GM12878 (cell line): Measurements from ENCODE around the gene TMSB4X. TPM values are rescaled to one million over a fixed set of nuclear protein-coding genes. Genes with fewer than 3 reads are reported as not detected.
A peak's percentile ranks its signal among the peaks of the same experiment; 100 is the strongest.

Experiments used
- ATAC-seq: fragments of 200-7000 bp; cut with Tn5 transposase; 3 replicates; pipeline ENCODE4 v1.9.1; 2020; ENCODE audit warnings: mild to moderate bottlenecking, moderate library complexity
- BruUV-seq: library from RNA; stranded (reverse); fragments of 400-500 nt; replicated peaks from 2 replicates; lab custom pipeline; 2021; lab: Mats Ljungman, UMichigan
- CTCF ChIA-PET: fragments of 300-600 bp; sonication (Branson Sonifier 250); formaldehyde crosslinking; extraction: SDS; loops from one replicate; lab custom pipeline; 2021; ENCODE audit warnings: inconsistent platforms; lab: Yijun Ruan, JAX
- POLR2A ChIA-PET: fragments of 350-600 bp; formaldehyde crosslinking; extraction: SDS; loops from one replicate; lab custom pipeline; 2021; ENCODE audit warnings: inconsistent platforms; lab: Charles Lee
- RAD21 ChIA-PET: fragments of 300-600 bp; sonication (Branson Sonifier 250); formaldehyde crosslinking; loops from one replicate; lab custom pipeline; 2023; ENCODE audit warnings: antibody characterized with exemption; ENCODE audit not compliant: unreplicated experiment; lab: Charles Lee
- SMC1A ChIA-PET: fragments of 300-600 bp; sonication (Branson Sonifier 250); formaldehyde crosslinking; loops from one replicate; lab custom pipeline; 2023; ENCODE audit not compliant: unreplicated experiment, uncharacterized antibody; lab: Charles Lee
- DNase-seq: peaks from one replicate; pipeline ENCODE4 v3.0.0-alpha.2; 2011; ENCODE audit warnings: low read depth, low spot score
- FAIRE-seq: peaks from 3 replicates; lab custom pipeline; 2011; peaks lifted over from hg19 to GRCh38; lab: Jason Lieb, UNC
- H2AFZ ChIP-seq: 2 replicates; pipeline ENCODE4 v1.6.0; 2011; ENCODE audit warnings: low read depth, low read length, control low read depth; ENCODE audit not compliant: control insufficient read depth
- H3K27ac ChIP-seq: 2 replicates; pipeline ENCODE4 v1.5.1; 2011; ENCODE audit warnings: control low read depth; ENCODE audit not compliant: control insufficient read depth, insufficient read depth
- H3K27me3 ChIP-seq, 2 experiments: replicated peaks in 1 of 2; 2 replicates each; pipeline versions ENCODE4 v1.6.0 to v1.6.1; 2011; ENCODE audit warnings: low read length in 1 of 2; ENCODE audit not compliant: control insufficient read depth in 2 of 2, insufficient read depth in 2 of 2
- H3K36me3 ChIP-seq, 2 experiments: 2 replicates each; pipeline ENCODE4 v1.5.1; 2011; ENCODE audit warnings: low read length in 1 of 2; ENCODE audit not compliant: control insufficient read depth in 2 of 2, insufficient read depth in 2 of 2
- H3K4me1 ChIP-seq: 2 replicates; pipeline ENCODE4 v1.6.1; 2011; ENCODE audit warnings: mild to moderate bottlenecking, low read length, moderate library complexity, mixed read lengths; ENCODE audit not compliant: control insufficient read depth, insufficient read depth
- H3K4me2 ChIP-seq: 2 replicates; pipeline ENCODE4 v1.6.0; 2011; ENCODE audit warnings: control low read depth; ENCODE audit not compliant: control insufficient read depth, insufficient read depth
- H3K4me3 ChIP-seq: fragments of 200-600 bp; sonication (generic); 2 replicates; pipeline ENCODE4 v1.5.1; 2016
- H3K79me2 ChIP-seq: 2 replicates; pipeline ENCODE4 v1.6.0; 2011; ENCODE audit warnings: low read length; ENCODE audit not compliant: control insufficient read depth, insufficient read depth
- H3K9ac ChIP-seq: 2 replicates; pipeline ENCODE4 v1.8.0; 2011; ENCODE audit warnings: low read length, control low read depth, mixed read lengths; ENCODE audit not compliant: control insufficient read depth, insufficient read depth
- H3K9me3 ChIP-seq: replicated peaks from 3 replicates; pipeline ENCODE4 v1.5.1; 2011; ENCODE audit warnings: mild to moderate bottlenecking, low read length; ENCODE audit not compliant: control insufficient read depth, insufficient read depth
- H4K20me1 ChIP-seq: 2 replicates; pipeline ENCODE4 v1.6.0; 2011; ENCODE audit not compliant: control insufficient read depth, insufficient read depth
- BACH1 ChIP-seq: fragments of 450-650 bp; IDR thresholded peaks from 2 replicates; pipeline ENCODE4 v1.6.1; 2017; ENCODE audit warnings: mild to moderate bottlenecking, borderline replicate concordance
- CBFB ChIP-seq: IDR thresholded peaks from 2 replicates; pipeline ENCODE4 v1.6.1; 2016; ENCODE audit warnings: antibody characterized with exemption, low read depth
- CBX3 ChIP-seq: fragments of 200-600 bp; sonication (generic); IDR thresholded peaks from 2 replicates; pipeline ENCODE4 v1.6.1; 2016; ENCODE audit warnings: low read depth, borderline replicate concordance
- CHD2 ChIP-seq: IDR thresholded peaks from 2 replicates; pipeline ENCODE4 v1.6.1; 2011; ENCODE audit warnings: low read depth, low read length, improper control_type of control experiment, borderline replicate concordance
- EGR1 ChIP-seq, 2 experiments: IDR thresholded peaks; 1 replicate in 1 of 2; 2 replicates in 1 of 2; pipeline ENCODE4 v1.6.1; 2011 to 2012; ENCODE audit warnings: low read depth in 2 of 2, low read length in 2 of 2, borderline replicate concordance in 1 of 2, mild to moderate bottlenecking in 1 of 2, moderate library complexity in 1 of 2
- HDAC6 ChIP-seq: fragments of 200-600 bp; sonication (generic); IDR thresholded peaks from one replicate; pipeline ENCODE4 v1.8.0; 2017; ENCODE audit warnings: antibody characterized with exemption; ENCODE audit not compliant: unreplicated experiment
- IKZF2 ChIP-seq, 2 experiments: fragments of 450-650 bp; IDR thresholded peaks; 2 replicates each; pipeline ENCODE4 v1.6.1; 2017; ENCODE audit warnings: mild to moderate bottlenecking in 2 of 2, moderate library complexity in 2 of 2
- JUND ChIP-seq: IDR thresholded peaks from 2 replicates; pipeline ENCODE4 v1.6.1; 2012; ENCODE audit warnings: low read depth, mild to moderate bottlenecking, low read length, improper control_type of control experiment, moderate library complexity
- MEF2B ChIP-seq: fragments of 450-650 bp; IDR thresholded peaks from 2 replicates; pipeline ENCODE4 v1.6.1; 2018; ENCODE audit warnings: mild to moderate bottlenecking, moderate library complexity; ENCODE audit not compliant: partially characterized antibody, poor library complexity, severe bottlenecking
- NBN ChIP-seq: fragments of 450-650 bp; IDR thresholded peaks from 2 replicates; pipeline ENCODE4 v1.6.1; 2016
- NR2F1 ChIP-seq: fragments of 450-650 bp; conservative IDR thresholded peaks from 2 replicates; pipeline ENCODE4 v1.6.1; 2017; ENCODE audit warnings: mild to moderate bottlenecking
- NRF1 ChIP-seq: conservative IDR thresholded peaks from 2 replicates; pipeline ENCODE4 v1.6.1; 2011; ENCODE audit warnings: mild to moderate bottlenecking, low read depth, low read length, improper control_type of control experiment
- RAD21 ChIP-seq: IDR thresholded peaks from 2 replicates; pipeline ENCODE4 v1.6.1; 2011; ENCODE audit warnings: mild to moderate bottlenecking, low read depth, low read length, moderate library complexity; ENCODE audit not compliant: insufficient read depth
- SMAD1 ChIP-seq: fragments of 450-650 bp; IDR thresholded peaks from 2 replicates; pipeline ENCODE4 v1.6.1; 2018; ENCODE audit warnings: mild to moderate bottlenecking, low read depth; ENCODE audit not compliant: partially characterized antibody
- SPI1 ChIP-seq: IDR thresholded peaks from 2 replicates; pipeline ENCODE4 v1.6.1; 2011; ENCODE audit warnings: low read depth, mild to moderate bottlenecking, low read length, moderate library complexity, borderline replicate concordance; ENCODE audit not compliant: insufficient read depth
- TAF1 ChIP-seq: IDR thresholded peaks from 2 replicates; pipeline ENCODE4 v1.6.1; 2011; ENCODE audit warnings: mild to moderate bottlenecking, low read depth, low read length, borderline replicate concordance
- ZNF384 ChIP-seq: IDR thresholded peaks from 2 replicates; pipeline ENCODE4 v1.6.1; 2012; ENCODE audit warnings: low read depth, mild to moderate bottlenecking, low read length, improper control_type of control experiment, borderline replicate concordance
- WGBS: methylation state at CpG from one replicate; pipeline ENCODE4 v1.1.6; 2016; ENCODE audit warnings: low lambda C conversion rate; ENCODE audit not compliant: insufficient replicate concordance, insufficient coverage; ENCODE audit errors: missing lambda C conversion rate; 5-methylcytosine and 5-hydroxymethylcytosine counted together
- in situ Hi-C: fragments of 300-500 bp; cut with MboI; formaldehyde crosslinking; loops from 9 replicates; pipeline ENCODE4 v1.14.3; 2018; ENCODE audit warnings: mixed read lengths
- intact Hi-C: fragments of 100-400 bp; cut with micrococcal nuclease; formaldehyde crosslinking; loops from one replicate; pipeline ENCODE4 v1.14.2; 2022; ENCODE audit not compliant: unreplicated experiment
- polyA plus RNA-seq, 11 experiments: library from polyadenylated mRNA; depleted of rRNA in 4 of 11; unstranded in 6 of 11; stranded (reverse) in 5 of 11; fragments of >200 nt; fragmentation: Nextera tagmentation in 4 of 11; fragmentation: Illumina TruSeq in 1 of 11; extraction: Ambion mirVana in 4 of 11; extraction: Trizol in 1 of 11; gene quantifications; 1 replicate in 1 of 11; 2 replicates in 10 of 11; pipeline versions ENCODE4 v1.2.1 to v1.2.3, GENCODE V29; 2011 to 2016; ENCODE audit warnings: inconsistent platforms in 2 of 11, missing spikeins in 2 of 11, low read depth in 1 of 11
- total RNA-seq, 4 experiments: library from RNA; depleted of rRNA in 3 of 4; stranded (reverse); fragments of >200 nt in 3 of 4; fragmentation: Illumina TruSeq in 1 of 4; extraction: Trizol in 1 of 4; gene quantifications; 2 replicates each; pipeline versions ENCODE4 v1.2.1 to v1.2.3, GENCODE V29; 2013 to 2021
- TF ChIP-seq, protein P1 (sequence below): fragments of 450-650 bp; IDR thresholded peaks from 2 replicates; pipeline ENCODE4 v1.6.1; 2016; ENCODE audit warnings: mild to moderate bottlenecking
- TF ChIP-seq, protein P2 (sequence below): fragments of 450-650 bp; IDR thresholded peaks from 2 replicates; pipeline ENCODE4 v1.6.1; 2017; ENCODE audit warnings: mild to moderate bottlenecking, moderate library complexity

The TMSB4X gene
- total and polyA plus RNA-seq, 10 of the 15 experiments (the other 5 are each of a cell fraction or from before 2014, with no cell fraction given), result 13,924 to 37,234 (median 23,705) TPM

DNA sequence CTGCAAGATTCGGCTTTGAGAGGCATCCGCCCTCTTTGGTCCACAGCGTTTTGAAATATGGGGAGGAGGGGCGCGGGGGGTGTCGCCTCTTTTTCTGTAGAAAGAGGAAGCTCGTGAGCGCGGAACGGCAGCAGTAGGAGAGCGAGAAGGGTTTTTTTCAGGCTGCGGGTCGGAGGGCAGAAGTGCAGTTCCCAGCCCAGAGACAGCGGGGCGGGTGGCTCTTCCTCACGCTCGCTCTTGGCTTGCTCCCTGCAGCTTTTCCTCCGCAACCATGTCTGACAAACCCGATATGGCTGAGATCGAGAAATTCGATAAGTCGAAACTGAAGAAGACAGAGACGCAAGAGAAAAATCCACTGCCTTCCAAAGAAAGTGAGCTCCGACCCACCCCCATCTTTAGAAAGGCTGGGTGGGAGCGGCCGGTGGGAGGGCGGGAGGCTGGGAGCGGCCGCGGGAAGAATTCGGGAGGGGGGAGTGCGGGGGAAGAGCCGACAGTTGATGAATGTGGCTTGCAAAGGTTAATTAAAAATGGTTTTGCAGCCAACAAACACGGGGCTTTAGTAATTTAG, 1.2 kb downstream of the TMSB4X start:
- H3K9me3 ChIP-seq, result no peaks in the 10 kb centered on the region; the same call in 2 of the 3 replicates
- BruUV-seq, result no TSS peak
- peaks cover 9% of the 10 kb centered on the region for H3K4me1 ChIP-seq
- WGBS, result 1% methylated on average over 29 of the region's 34 CpGs
- H3K4me3 ChIP-seq, result peak overlapping the region; percentile 81
- FAIRE-seq, result no peak
- ChIA-PET POLR2A (interaction anchor here (0.7 to 12.7 kb wide), 9 partner anchors 10 to 115 kb away, joined by 3 to 138 read pairs (median 4); no protein-coding TSS in a partner anchor), RAD21 (interaction anchor here (0.7 to 23.0 kb wide), 6 partner anchors 19 to 507 kb away, joined by 3 to 562 read pairs (median 119); no protein-coding TSS in a partner anchor), CTCF (interaction anchor here (1.3 to 2.3 kb wide), 4 partner anchors 17 to 111 kb away, joined by 4 to 12 read pairs (median 4); no protein-coding TSS in a partner anchor), SMC1A (interaction anchor here (0.6 to 24.6 kb wide), 7 partner anchors 8 to 107 kb away, joined by 3 to 595 read pairs (median 8); no protein-coding TSS in a partner anchor)
- ATAC-seq, result peak; percentile 9
- no peaks in the 10 kb centered on the region for H3K36me3 ChIP-seq
- H3K4me2 ChIP-seq, result peak overlapping the region; percentile 84
- H2AFZ ChIP-seq, result no peak overlapping the region
- DNase-seq, result no peak
- no peaks in the 10 kb centered on the region for H3K27me3 ChIP-seq
- intact Hi-C loops (no loop called here), in situ Hi-C loops (no loop called here)
- no peaks in the 10 kb centered on the region for H4K20me1 ChIP-seq
- H3K79me2 ChIP-seq, result peaks cover 63% of the 10 kb centered on the region
- H3K27ac ChIP-seq, result peak overlapping the region; percentile 90
- peak overlapping the region; percentile 93 for H3K9ac ChIP-seq
- TF ChIP-seq RAD21 (0 out of 2 replicates have a peak, but pooled peaks have one; percentile 7), CBFB (no peak), ZNF384 (peak; percentile 67), SPI1 (peak; percentile 46; the same call in 1 of the 2 replicates), SMAD1 (peak; percentile 88), HDAC6 (peak; percentile 58), IKZF2 (IDR thresholded peaks at IDR 0.05) (peak in 1 of 2 experiments; percentile 71; a peak in 3 of 4 replicates), EGR1 (IDR thresholded peaks at IDR 0.05; ENCODE audit: borderline replicate concordance in 1 of 2, low read depth in 2 of 2, low read length in 2 of 2) (no peak), MEF2B (peak; percentile 17), TAF1 (peak; percentile 42), BACH1 (peak; percentile 54), JUND (no peak), NBN (0 out of 2 replicates have a peak, but pooled peaks have one; percentile 26), NR2F1 (peak; percentile 82), CBX3 (no peak), CHD2 (peak; percentile 52; the same call in 1 of the 2 replicates), NRF1 (no peak)
- TF ChIP-seq, protein P1, sequence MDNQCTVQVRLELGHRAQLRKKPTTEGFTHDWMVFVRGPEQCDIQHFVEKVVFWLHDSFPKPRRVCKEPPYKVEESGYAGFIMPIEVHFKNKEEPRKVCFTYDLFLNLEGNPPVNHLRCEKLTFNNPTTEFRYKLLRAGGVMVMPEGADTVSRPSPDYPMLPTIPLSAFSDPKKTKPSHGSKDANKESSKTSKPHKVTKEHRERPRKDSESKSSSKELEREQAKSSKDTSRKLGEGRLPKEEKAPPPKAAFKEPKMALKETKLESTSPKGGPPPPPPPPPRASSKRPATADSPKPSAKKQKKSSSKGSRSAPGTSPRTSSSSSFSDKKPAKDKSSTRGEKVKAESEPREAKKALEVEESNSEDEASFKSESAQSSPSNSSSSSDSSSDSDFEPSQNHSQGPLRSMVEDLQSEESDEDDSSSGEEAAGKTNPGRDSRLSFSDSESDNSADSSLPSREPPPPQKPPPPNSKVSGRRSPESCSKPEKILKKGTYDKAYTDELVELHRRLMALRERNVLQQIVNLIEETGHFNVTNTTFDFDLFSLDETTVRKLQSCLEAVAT, result peak; percentile 82
- TF ChIP-seq, protein P2, sequence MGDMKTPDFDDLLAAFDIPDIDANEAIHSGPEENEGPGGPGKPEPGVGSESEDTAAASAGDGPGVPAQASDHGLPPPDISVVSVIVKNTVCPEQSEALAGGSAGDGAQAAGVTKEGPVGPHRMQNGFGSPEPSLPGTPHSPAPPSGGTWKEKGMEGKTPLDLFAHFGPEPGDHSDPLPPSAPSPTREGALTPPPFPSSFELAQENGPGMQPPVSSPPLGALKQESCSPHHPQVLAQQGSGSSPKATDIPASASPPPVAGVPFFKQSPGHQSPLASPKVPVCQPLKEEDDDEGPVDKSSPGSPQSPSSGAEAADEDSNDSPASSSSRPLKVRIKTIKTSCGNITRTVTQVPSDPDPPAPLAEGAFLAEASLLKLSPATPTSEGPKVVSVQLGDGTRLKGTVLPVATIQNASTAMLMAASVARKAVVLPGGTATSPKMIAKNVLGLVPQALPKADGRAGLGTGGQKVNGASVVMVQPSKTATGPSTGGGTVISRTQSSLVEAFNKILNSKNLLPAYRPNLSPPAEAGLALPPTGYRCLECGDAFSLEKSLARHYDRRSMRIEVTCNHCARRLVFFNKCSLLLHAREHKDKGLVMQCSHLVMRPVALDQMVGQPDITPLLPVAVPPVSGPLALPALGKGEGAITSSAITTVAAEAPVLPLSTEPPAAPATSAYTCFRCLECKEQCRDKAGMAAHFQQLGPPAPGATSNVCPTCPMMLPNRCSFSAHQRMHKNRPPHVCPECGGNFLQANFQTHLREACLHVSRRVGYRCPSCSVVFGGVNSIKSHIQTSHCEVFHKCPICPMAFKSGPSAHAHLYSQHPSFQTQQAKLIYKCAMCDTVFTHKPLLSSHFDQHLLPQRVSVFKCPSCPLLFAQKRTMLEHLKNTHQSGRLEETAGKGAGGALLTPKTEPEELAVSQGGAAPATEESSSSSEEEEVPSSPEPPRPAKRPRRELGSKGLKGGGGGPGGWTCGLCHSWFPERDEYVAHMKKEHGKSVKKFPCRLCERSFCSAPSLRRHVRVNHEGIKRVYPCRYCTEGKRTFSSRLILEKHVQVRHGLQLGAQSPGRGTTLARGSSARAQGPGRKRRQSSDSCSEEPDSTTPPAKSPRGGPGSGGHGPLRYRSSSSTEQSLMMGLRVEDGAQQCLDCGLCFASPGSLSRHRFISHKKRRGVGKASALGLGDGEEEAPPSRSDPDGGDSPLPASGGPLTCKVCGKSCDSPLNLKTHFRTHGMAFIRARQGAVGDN, result peak; percentile 47
